GM12865 (cell line): Measurements from ENCODE around the gene RTN4RL1.

Experiments
- DNase-seq: peaks from one replicate; pipeline ENCODE4 v3.0.0; 2010; ENCODE audit warnings: low read depth
- H3K4me3 ChIP-seq: 2 replicates; pipeline ENCODE4 v1.5.1; 2011; ENCODE audit warnings: mild to moderate bottlenecking, low read depth, low read length, control low read depth
- CTCF ChIP-seq: IDR thresholded peaks from 2 replicates; pipeline ENCODE4 v1.5.1; 2011; ENCODE audit warnings: low read length, control low read depth, low read depth, inconsistent platforms; ENCODE audit not compliant: insufficient read depth; ENCODE audit errors: missing control alignments

RTN4RL1 gene

DNA sequence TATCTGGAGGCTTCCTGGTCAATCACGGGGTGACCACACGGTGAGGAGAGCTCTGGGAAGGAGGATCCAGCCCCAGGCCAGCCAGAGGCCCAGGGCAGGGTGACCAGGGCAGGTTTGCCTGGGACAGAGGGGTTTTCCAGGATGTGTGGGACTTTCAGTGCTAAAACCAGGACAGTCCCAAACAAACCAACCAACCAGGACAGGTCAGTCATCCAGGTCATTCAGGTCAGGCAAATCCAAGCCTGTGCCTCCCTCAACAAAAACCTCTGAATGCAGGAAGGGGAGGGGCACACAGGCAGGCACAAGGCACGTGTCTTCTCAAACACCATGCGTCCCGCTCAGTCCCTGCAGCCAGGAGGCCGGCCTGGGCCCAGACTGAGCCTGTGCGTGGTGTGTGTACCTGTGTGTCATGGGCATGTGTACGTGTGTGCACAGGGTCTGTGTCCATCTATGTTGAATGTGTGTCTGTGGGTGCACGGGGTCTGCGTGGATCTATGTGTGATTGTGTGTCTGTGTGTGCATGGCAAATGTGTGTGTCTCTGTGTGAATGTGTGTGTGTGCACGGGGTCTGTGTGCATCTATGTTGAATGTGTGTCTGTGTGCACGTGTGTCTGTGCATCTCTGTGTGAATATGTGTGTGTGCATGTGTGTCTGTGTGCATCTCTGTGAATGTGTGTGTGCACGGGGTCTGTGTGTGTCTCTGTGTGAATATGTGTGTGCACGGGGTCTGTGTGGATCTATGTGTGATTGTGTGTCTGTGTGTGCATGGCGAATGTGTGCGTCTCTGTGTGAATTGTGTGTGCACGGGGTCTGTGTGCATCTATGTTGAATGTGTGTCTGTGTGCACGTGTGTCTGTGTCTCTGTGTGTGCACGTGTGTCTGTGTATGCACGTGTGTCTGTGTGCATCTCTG, 78.9 kb downstream of the RTN4RL1 start:
- no peak overlapping the region for H3K4me3 ChIP-seq
- no peak for DNase-seq
- no peak for TF ChIP-seq CTCF

- DNase-seq: no peak
- H3K4me3 ChIP-seq: no peak overlapping the region
- TF ChIP-seq CTCF: no peak
Observed at GRCh38 chr17:1945621-1946020, 79.5 kb downstream of the RTN4RL1 start.

GRCh38 chr17:1943436-1943831, 81.7 kb downstream of the RTN4RL1 start:
- H3K4me3 ChIP-seq: no peak overlapping the region
- TF ChIP-seq CTCF: no peak
- no peak for DNase-seq

DNA sequence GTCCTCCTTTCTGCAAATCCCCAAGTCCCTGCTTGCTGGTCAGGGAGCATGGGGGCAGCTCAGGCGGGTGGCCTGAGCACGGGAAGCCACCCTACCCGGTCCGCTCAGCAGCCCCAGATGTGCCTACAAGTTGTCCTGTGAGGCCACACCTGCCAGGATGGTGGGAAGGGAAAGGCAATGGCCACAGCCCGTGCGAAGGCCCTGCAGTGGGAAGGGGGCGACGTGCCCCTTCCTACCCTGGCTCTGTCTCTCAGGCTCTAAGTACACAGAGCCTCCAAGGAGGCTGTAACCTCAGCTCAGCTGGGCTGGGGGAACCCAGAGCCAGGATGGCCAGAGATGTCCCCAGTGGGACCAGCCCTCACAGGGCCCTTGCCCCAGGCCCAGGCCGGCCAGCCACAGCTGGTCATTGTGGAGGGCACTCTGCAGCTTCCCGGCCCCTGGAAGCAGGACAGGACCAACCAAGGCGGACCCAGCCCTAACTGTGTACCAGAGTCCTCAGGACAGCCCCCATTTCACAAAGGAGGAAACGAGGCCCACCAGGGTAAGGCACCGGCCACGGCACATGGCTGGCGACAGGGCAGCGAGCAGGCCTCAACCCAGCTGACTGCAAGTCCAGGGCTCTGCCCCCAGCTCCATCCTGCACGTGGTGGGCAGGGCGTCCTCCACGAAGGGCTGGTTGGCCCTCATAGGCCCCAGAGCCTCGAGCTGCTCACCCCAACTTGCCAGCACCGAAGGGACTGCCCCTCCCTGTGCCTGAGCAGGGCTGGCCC, 82.3 kb downstream of the RTN4RL1 start:
- no peak overlapping the region for H3K4me3 ChIP-seq
- no peak for DNase-seq
- TF ChIP-seq CTCF: no peak

DNA sequence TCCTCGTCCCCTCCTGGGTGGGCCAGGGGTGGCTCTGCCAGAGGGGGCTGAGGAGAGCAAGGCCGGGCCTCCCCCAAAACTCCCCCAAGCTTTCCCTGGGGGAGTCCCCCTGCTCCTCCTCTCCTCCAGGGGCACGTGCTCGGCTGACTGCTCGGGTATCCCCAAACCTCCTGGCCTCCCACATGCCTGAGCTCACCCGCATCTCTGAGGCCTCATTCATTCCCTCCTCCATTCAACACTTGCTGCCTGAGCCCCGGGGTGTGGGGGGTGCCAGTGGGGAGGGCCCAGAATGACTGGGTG, 83.1 kb downstream of the RTN4RL1 start:
- no peak for DNase-seq
- H3K4me3 ChIP-seq: no peak overlapping the region
- no peak for TF ChIP-seq CTCF

DNA sequence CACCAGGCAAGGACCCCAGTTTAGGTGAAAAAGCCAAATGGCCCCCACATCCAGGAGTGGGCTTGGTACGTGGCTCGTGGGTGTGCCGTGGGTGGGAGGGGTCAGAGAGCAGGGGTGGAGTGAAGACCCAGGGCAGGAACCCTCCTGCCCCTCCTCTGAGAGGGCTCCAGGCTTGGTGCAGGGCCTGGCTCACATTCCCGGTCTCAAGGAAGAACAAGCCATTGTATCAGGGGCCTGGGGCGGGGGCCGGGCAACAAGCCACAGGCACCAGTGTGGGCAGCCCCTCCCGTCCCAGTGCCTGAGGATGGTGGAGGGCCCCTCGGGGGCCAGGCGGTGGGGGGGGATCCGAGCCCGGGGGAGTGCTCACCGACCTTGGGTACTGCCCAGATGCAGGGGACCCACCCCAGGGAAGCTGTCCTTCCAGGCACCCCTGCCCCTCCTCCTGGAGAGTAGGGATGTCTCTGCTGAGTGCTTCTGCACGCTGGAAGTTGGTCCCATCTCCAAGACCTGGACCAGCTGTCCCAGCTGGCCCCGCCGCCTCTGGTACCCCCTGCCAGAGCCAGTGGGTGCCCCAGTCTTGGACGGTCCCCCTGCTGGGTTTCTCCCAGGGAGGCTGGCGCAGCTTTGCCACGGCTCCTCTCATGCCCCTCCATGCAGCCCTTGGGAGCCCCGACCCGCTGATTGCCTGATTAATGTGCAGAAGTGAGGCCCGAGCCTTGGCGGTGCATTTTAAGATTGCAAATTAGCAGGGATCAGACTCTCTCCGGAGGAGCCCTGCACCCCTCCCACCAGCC, 83.7 kb downstream of the RTN4RL1 start:
- no peak overlapping the region for H3K4me3 ChIP-seq
- TF ChIP-seq CTCF: no peak
- no peak for DNase-seq
